Esophagus muscularis mucosa (tissue), 4 donors: ENCODE results near the gene DDHD1.
"Not testable (repeated sequence)": the region's sequence is repeated elsewhere in the genome, so short reads cannot be mapped to it uniquely, and the experiment has no call there.

Source experiments
- CTCF ChIP-seq, 3 experiments: fragments of 200-600 bp in 2 of 3; fragments of 450-650 bp in 1 of 3; sonication (generic) in 2 of 3; IDR thresholded peaks; one replicate each; pipeline ENCODE4 v1.5.1; 2017 to 2019; ENCODE audit warnings: antibody characterized with exemption in 3 of 3, mild to moderate bottlenecking in 2 of 3, moderate library complexity in 1 of 3
- EP300 ChIP-seq: sonication (generic); formaldehyde crosslinking; IDR thresholded peaks from one replicate; pipeline ENCODE4 v1.6.1; 2017; ENCODE audit warnings: antibody characterized with exemption
- POLR2A ChIP-seq: fragments of 450-650 bp; IDR thresholded peaks from one replicate; pipeline ENCODE4 v1.6.1; 2017; ENCODE audit warnings: antibody characterized with exemption, moderate library complexity, mild to moderate bottlenecking, low read depth

- not testable (repeated sequence) for TF ChIP-seq POLR2A; CTCF (IDR thresholded peaks at IDR 0.05); EP300
Measured at GRCh38 chr14:53179486-53180005, 26.4 kb upstream of the DDHD1 start.
